Adrenal gland (tissue), 12 donors: ENCODE measurements around the gene KCNMA1. TPM values are rescaled to one million over a fixed set of nuclear protein-coding genes. Genes with fewer than 3 reads are reported as not detected.
A peak's percentile ranks its signal among the peaks of the same experiment; 100 is the strongest.

Experiments
- DNase-seq, 7 donors: peaks; one replicate each; pipeline ENCODE4 v3.0.0-alpha.2; 2019 to 2020
- H3K27ac ChIP-seq, 5 donors: fragments of 200-600 bp; sonication (generic) in 4 of 5; 1 replicate in 3 of 5; 2 replicates in 2 of 5; pipeline versions ENCODE4 v1.5.1 to v1.8.0; 2016 to 2020; ENCODE audit warnings: mild to moderate bottlenecking in 1 of 5
- H3K27me3 ChIP-seq: fragments of 200-600 bp; 2 replicates; pipeline ENCODE4 v1.8.0; 2021
- H3K36me3 ChIP-seq, 2 donors: fragments of 200-600 bp; replicated peaks in 1 of 2; 1 replicate in 1 of 2; 2 replicates in 1 of 2; pipeline versions ENCODE4 v1.5.1 to v1.8.0; 2018 to 2022
- H3K4me1 ChIP-seq, 2 donors: fragments of 200-600 bp; replicated peaks in 1 of 2; 1 replicate in 1 of 2; 2 replicates in 1 of 2; pipeline versions ENCODE4 v1.5.1 to v1.8.0; 2018 to 2021
- H3K4me3 ChIP-seq, 4 donors: fragments of 200-600 bp; sonication (generic) in 3 of 4; one replicate each; pipeline ENCODE4 v1.5.1; 2016 to 2018
- H3K9me3 ChIP-seq, 3 donors: fragments of 200-600 bp; sonication (generic) in 1 of 3; replicated peaks in 1 of 3; 1 replicate in 2 of 3; 2 replicates in 1 of 3; pipeline versions ENCODE4 v1.5.1 to v1.8.0; 2016 to 2021
- POLR2A ChIP-seq, 2 donors: fragments of 450-650 bp; IDR thresholded peaks; one replicate each; pipeline ENCODE4 v1.6.1; 2017; ENCODE audit warnings: antibody characterized with exemption in 2 of 2, mild to moderate bottlenecking in 2 of 2, moderate library complexity in 1 of 2
- WGBS, 4 donors: extraction: QIAGEN DNeasy Blood & Tissue Kit in 2 of 4; methylation state at CpG; one replicate each; pipeline versions ENCODE4 v1.1.5 to v1.1.7; 2013 to 2017; 5-methylcytosine and 5-hydroxymethylcytosine counted together
- intact Hi-C, 2 donors: fragments of 100-400 bp; cut with DNase I; formaldehyde crosslinking; loops; one replicate each; pipeline versions ENCODE4 v1.14.1 to v1.15.0; 2022 to 2023
- polyA plus RNA-seq, 3 donors: library from polyadenylated mRNA; stranded (reverse); fragments of 200-250 nt in 2 of 3; fragments of 350-450 nt in 1 of 3; fragmentation: Illumina TruSeq in 1 of 3; extraction: RNeasy Lipid Tissue Mini Kit (QIAGEN cat#74804) in 1 of 3; gene quantifications; one replicate each; pipeline ENCODE4 v1.2.3, GENCODE V29; 2013 to 2014
- total RNA-seq, 9 donors: library from RNA; depleted of rRNA in 4 of 9; stranded (reverse); fragments of >200 nt in 4 of 9; fragments of 120-200 nt in 1 of 9; fragmentation: NEBNext Ultra II Directional in 1 of 9; extraction: Animal tissue kit (Norgen Biotek cat#: 25700) in 1 of 9; gene quantifications; one replicate each; pipeline versions ENCODE4 v1.1.0 to v1.2.4, GENCODE V29; 2013 to 2023
- TF ChIP-seq, protein P1 (sequence below), 6 experiments: fragments of 450-650 bp in 4 of 6; fragments of 200-600 bp in 2 of 6; sonication (generic) in 1 of 6; IDR thresholded peaks; 1 replicate in 5 of 6; 2 replicates in 1 of 6; pipeline versions ENCODE4 v1.5.1 to v1.8.0; 2016 to 2021; ENCODE audit warnings: antibody characterized with exemption in 6 of 6, mild to moderate bottlenecking in 2 of 6, moderate library complexity in 1 of 6
- donor health status: healthy with polysubstance abuse.
- donor health status: Bipolar disorder and iron deficiency.
- donor health status: DM: yes; HTN: yes; CAD: no.
- donor health status: DM: no; HTN: no; CAD: no.
- donor health status: DM: no; HTN: no; CAD: no.
- donor health status: DM: yes; HTN: yes; CAD: no.

Gene KCNMA1
- total and polyA plus RNA-seq, 12 donors: 6.4 to 37.7 (median 13.4) TPM

GRCh38 chr10:77162697-77163096 is 474.9 kb downstream of the KCNMA1 start:
- no peak overlapping the region for H3K27ac ChIP-seq
- intact Hi-C loops: no loop called here
- H3K36me3 ChIP-seq: no peaks in the 10 kb centered on the region
- H3K27me3 ChIP-seq: no peaks in the 10 kb centered on the region
- peaks cover 0 to 16% of the 10 kb centered on the region in 2 donors for H3K4me1 ChIP-seq
- H3K4me3 ChIP-seq: no peak overlapping the region
- no peak for TF ChIP-seq POLR2A (IDR thresholded peaks at IDR 0.05)
- TF ChIP-seq, protein P1, sequence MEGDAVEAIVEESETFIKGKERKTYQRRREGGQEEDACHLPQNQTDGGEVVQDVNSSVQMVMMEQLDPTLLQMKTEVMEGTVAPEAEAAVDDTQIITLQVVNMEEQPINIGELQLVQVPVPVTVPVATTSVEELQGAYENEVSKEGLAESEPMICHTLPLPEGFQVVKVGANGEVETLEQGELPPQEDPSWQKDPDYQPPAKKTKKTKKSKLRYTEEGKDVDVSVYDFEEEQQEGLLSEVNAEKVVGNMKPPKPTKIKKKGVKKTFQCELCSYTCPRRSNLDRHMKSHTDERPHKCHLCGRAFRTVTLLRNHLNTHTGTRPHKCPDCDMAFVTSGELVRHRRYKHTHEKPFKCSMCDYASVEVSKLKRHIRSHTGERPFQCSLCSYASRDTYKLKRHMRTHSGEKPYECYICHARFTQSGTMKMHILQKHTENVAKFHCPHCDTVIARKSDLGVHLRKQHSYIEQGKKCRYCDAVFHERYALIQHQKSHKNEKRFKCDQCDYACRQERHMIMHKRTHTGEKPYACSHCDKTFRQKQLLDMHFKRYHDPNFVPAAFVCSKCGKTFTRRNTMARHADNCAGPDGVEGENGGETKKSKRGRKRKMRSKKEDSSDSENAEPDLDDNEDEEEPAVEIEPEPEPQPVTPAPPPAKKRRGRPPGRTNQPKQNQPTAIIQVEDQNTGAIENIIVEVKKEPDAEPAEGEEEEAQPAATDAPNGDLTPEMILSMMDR (IDR thresholded peaks at IDR 0.05): no peak
- 43 to 54% (median 52%) methylated on average over 4 of the region's 4 CpGs for WGBS, 4 donors
- peak in 2 of 7 donors; percentile 20 to 30 for DNase-seq
- no peaks in the 10 kb centered on the region for H3K9me3 ChIP-seq

DNA sequence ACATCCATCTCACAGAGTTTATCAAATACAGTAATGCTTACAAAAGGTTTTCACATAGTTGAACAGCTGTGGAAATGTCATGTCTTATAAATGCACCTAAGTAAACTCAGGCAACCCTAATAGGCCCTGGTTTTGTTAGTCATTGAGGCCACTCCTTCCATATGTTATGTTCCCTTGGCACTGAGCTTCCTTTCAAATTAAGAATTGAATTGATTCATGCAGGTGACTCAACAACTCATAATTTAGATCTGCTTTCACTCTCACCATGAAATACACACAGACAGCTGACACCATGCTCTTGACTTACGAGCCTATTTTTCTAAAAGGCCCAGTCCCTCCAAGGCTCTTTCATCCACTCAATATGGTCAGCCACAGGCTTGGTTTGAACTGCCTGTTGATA is 476.9 kb downstream of the KCNMA1 start:
- DNase-seq: no peak
- intact Hi-C loops: no loop called here
- Histone ChIP-seq H3K4me1 (peaks cover 0 to 16% of the 10 kb centered on the region in 2 donors), H3K27me3 (no peaks in the 10 kb centered on the region), H3K36me3 (no peaks in the 10 kb centered on the region), H3K9me3 (no peaks in the 10 kb centered on the region), H3K27ac (no peak overlapping the region), H3K4me3 (no peak overlapping the region)
- TF ChIP-seq, protein P1 (IDR thresholded peaks at IDR 0.05): no peak
- no peak for TF ChIP-seq POLR2A (IDR thresholded peaks at IDR 0.05)
- WGBS, 4 donors: 44 to 78% (median 61%) methylated on average over 1 of the region's 1 CpG

DNA sequence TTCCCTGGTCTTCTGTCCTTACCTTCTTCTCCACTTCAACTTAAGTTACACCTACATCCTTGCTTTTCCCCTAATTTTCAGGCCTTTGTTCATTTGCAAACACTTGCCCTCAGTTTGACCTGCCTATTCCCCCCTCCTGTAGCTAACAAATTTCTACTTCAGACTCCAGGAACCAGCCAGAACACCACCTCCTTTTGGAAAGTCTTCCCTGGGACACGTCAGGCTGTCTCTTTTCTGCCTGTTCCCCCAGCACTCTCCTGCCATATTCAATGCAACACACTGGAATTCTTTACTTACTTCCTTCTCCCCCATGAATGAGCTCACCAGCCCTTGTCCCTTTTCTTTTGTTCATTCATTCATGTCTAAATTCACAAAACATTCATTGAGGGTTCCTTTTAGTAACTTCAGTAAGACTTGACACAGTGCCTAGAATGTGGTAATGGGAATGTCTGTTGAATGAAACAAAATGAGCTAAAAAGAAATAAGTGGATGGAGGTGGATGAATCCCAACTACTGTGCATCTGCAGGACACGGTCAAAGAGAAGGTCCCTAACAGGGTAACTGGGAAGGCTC is 478.0 kb downstream of the KCNMA1 start:
- intact Hi-C loops: no loop called here
- no peak for TF ChIP-seq POLR2A (IDR thresholded peaks at IDR 0.05)
- TF ChIP-seq, protein P1 (IDR thresholded peaks at IDR 0.05): no peak
- no peak for DNase-seq
- 61 to 96% (median 80%) methylated on average over 2 of the region's 2 CpGs for WGBS, 4 donors
- peaks cover 0 to 16% of the 10 kb centered on the region in 2 donors for H3K4me1 ChIP-seq
- H3K27me3 ChIP-seq: no peaks in the 10 kb centered on the region
- H3K36me3 ChIP-seq: no peaks in the 10 kb centered on the region
- H3K9me3 ChIP-seq: no peaks in the 10 kb centered on the region
- no peak overlapping the region for H3K27ac ChIP-seq
- no peak overlapping the region for H3K4me3 ChIP-seq

DNA sequence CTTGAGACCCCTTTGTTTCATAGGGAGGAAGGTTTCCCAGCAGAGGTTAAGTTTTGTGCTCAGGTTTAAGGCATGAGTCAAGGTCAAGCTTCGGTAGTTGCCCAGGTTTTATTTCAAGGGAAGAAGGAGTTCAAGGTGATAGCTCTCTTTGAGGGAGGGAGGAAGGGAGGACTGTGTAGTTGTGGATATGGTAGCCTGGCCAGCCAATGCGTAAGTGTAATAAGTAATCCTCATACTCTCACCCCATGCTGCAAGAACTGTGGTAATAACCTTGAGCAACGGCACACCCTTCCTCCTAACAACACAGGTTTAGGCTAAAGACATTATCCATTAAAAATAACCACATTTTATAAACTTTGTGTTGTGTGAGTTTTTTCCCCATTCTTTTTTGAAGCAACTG is 478.9 kb downstream of the KCNMA1 start:
- H3K27me3 ChIP-seq: no peaks in the 10 kb centered on the region
- H3K9me3 ChIP-seq: no peaks in the 10 kb centered on the region
- TF ChIP-seq POLR2A (IDR thresholded peaks at IDR 0.05): no peak
- TF ChIP-seq, protein P1 (IDR thresholded peaks at IDR 0.05): no peak
- no peak overlapping the region for H3K4me3 ChIP-seq
- DNase-seq: no peak
- intact Hi-C loops: no loop called here
- H3K36me3 ChIP-seq: no peaks in the 10 kb centered on the region
- no peak overlapping the region for H3K27ac ChIP-seq
- 59 to 65% (median 61%) methylated on average over 3 of the region's 3 CpGs for WGBS, 4 donors
- peaks cover 0 to 14% of the 10 kb centered on the region in 2 donors for H3K4me1 ChIP-seq
